DLD1 (cell line): Measurements from ENCODE around the gene NFYC.
"Not testable (repeated sequence)": the region's sequence is repeated elsewhere in the genome, so short reads cannot be mapped to it uniquely, and the experiment has no call there.

ENCODE experiments used
- in situ Hi-C: cut with HindIII; loops from 2 replicates; pipeline ENCODE4 v1.10.0; 2017; ENCODE audit warnings: low sequenced_read_pairs

NFYC gene

DNA sequence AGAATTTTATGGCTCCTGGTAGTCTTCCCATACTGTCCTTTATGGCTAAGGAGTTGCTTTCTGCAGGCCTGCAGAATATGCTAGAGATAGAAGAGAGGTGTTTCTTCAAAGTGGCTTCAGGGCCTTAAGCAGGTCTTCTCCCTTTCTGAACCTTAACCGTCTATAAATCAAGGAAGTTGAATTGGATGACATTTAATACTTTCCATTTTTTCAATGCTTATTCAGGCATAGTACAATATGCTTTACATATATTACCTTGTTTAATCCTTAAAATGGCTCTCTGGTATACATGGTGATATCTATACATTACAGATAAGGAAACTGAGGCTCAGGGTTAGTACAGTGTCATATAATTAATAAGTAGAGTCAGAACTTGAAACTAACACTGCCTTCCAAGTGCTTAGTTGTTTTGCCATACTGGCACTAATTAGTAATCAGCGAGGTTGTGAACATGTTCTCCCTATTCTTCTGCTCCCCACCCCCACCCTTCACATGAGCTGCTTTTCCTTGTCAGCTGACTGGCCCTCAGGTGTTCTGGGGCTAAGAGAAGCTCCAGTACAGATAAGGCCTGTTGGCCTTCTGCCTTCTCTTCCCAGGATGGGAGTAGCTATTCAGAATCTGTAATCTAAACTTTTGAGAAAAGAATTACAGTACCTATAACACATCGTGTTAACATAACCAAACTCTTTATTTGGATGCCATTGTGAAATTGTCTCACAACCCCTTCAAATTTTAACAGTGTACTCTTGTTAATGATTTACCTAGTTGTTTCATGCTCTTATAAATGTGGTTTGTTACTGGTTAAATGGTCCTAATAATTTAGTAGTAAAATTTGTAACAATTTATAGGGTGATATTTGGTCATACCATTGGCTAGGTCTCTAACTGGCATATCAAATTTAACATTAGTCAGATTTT, 13.6 kb downstream of the NFYC start:
- in situ Hi-C loops = no loop called here

DNA sequence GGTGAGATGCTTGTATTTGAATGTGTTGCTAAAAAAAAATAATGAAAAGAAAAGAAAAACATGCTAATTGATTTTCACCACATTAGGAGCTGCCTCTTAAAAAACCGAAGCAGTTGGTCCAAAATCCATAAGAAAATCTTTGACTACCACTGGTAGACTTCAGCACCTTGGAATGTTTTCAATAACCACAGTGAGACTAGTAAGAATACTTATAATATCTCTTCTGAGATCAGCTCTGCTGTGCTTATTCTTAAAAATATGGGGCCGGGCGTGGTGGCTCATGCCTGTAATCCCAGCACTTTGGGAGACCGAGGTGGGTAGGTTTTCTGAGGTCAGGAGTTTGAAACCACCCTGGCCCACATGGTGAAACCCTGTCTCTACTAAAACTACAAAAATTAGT, 15.1 kb downstream of the NFYC start:
- in situ Hi-C loops = no loop called here

DNA sequence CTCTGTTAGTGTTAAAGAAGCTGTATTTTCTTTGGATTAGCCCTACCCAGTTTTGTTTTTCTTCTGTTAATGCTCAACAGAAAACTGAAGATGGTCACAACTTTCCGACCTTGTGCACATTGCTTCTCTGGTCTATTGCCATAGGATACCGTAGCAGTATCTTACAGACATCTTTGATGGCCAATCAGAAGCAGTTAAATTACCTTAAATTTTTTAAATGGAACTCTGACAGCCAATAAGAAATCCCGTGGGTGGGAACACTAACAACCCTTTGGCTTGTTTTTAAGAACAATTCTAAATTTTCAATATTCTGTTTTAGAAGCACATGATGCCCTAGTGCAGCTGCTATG, 17.2 kb downstream of the NFYC start:
- in situ Hi-C loops = no loop called here

DNA sequence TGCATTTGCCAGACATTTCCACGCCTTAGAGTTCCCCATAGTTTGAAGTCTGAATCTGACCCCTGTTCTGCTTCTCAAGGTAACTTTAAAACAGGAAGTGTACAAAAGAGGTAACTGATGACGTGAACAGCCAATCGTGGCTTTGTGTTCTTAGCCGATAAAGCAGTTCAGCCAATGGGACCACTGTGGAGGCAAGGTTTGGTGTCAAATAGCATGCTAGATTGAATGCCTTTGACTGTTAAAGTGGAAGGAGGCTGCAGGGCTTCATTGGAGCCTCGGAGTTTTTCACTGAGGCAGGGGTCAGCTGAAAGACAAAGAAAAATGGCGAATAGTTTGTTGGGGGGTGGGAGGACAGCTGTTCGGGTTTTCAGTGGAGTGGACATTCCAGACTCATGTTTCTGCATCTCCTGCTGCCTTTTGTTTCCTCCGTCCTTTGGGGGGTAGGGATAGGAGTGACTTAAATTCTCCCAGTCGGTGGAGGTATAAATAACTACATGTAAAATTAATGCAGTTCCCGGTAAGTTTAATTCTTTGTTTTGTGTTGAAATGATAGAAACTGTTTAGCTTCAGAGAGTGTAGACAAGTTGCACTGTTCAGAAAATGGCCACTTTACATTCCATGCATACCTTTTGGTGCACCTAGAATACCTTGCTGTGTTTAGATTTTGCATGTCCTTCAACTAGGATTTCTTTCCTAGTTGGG, 17.7 kb downstream of the NFYC start:
- in situ Hi-C loops = no loop called here

DNA sequence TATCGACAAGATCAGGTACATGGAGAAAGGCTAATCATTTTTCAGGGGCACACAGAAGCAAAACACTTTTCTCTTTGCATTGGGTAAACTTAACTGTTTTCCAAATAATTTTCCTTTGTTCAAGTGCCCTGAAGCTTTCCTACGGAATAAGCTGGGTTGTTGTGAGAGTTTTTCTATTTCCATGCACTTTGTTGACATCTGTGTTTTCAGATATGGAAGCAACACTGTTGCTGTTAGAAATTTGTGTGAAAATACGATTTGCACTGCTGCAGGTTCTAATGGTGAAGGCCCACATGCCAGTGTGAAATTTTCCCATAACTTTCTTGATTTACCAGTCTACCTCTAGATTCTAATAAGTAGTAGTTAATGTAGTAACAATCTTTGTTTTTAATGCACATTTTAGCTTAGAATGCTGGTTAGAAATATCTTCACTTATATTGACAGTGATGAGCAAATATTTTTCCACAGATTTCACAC, 18.3 kb downstream of the NFYC start:
- in situ Hi-C loops = no loop called here

DNA sequence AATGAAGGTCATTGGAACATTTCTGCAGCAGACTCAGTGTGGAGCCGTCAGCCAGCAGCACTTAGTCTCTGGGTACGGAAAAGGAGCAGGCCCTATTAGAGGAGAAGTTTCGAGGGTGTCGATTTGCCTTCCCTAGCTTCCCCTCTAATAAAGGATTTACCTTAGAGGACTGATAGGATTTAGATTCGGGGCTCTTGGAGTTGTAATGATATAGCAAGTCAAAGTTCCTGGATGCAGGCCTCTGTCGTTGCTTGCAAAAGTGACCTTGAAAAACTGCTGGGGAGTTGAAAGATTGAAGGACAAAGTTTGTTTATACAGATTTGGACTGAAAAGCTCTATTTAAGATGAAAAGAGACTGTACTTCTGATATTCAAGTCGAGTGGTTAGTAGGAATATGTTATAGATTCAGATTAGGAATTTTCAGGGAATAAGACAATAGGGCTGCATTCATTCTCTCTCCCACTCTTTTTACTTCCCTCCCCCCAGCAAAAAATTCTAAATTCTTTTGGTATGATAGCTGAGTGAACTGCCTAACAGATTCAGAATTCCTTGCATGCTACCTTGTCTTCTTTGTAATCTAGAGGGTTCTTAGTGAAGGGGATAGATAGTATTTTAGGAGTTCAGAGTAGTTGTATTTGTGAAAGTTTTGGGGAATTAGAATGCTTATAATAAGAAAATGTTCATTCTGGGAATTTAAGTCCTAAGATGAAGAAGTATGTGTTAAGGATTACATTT, 19.2 kb downstream of the NFYC start:
- in situ Hi-C loops = no loop called here

DNA sequence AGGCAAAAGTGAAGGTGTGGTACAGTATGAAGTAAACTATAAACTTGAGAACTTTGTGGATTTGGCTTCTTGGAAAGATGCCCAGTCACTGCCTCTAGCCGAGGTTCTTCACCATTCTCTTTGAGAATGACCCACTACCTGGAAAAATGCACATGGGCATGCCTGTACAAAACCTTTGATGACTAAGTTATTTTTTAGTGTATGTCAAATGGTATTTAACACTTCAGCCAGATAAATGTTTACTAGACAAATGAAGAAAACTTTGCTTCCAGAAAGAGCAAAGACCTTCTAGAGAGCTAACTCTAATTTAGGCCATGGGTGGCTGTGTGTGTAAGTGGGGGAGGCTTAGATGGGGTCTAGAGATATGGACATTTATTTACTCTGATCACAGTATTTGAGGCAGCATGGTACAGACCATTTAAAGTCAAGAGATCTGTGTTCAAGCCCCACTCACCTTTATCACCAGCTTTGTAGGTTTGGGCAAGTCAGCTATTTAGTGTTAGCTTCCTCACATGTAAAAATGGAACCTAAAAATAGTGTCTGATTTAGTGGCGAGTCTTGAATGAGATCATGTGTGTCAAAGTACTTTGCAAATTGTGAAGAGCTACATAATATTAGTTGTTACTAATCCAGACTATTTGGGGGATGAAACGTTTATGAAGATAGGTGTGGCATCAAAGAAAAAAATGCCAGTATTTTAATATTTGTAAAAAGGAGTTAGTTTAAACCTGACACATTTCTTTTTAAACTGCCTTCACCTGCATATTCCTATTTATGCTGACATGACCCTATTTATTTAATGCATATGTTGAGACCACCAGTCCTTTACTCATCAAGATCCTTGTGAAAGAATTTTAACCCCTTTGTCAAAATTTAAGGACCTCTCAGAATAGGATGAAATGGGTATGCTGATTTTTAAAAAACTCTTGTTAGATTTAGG, 20.2 kb downstream of the NFYC start:
- in situ Hi-C loops = no loop called here

DNA sequence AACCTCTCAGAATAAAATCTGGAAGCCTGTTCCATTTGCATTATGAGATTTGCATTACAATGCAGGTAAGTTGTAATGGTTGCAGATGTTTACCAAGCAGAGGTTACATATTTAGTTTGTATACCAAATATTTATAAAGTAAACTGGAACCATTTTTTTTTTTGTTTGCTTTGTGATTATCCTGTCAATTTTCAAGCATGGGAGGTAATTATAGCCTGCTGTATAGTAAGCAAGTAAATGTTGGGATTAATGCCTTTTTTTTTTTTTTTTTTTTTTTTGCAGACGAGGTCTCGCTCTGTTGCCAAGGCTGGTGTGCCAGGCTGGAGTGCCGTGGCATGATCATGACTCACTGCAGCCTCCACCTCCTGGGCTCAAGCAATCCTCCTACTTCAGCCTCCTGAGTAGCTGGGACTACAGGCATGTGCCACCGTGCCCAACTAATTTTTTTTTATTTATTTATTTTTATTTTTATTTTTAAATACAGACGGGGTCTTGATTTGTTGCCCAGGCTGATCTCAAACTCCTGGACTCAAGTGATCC, 21.0 kb downstream of the NFYC start:
- in situ Hi-C loops = no loop called here

DNA sequence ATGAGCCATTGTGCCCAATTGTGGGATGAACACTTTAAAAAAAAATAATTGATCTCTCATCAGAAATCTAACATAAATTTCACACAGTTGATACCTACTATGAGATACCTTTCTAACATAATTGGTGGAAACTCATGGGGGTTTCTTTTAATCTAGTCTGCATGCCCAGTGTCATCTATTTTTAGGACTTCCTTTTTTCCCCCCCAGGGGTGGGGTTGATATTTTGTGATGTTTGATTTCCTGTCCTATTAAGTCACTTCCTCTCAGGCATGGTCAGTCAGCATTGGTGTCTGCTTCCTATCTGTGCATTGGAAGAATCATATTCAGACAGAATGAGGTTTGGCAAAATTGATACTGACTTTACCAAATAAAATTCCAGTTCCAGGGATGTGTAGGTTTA, 21.5 kb downstream of the NFYC start:
- in situ Hi-C loops = no loop called here

DNA sequence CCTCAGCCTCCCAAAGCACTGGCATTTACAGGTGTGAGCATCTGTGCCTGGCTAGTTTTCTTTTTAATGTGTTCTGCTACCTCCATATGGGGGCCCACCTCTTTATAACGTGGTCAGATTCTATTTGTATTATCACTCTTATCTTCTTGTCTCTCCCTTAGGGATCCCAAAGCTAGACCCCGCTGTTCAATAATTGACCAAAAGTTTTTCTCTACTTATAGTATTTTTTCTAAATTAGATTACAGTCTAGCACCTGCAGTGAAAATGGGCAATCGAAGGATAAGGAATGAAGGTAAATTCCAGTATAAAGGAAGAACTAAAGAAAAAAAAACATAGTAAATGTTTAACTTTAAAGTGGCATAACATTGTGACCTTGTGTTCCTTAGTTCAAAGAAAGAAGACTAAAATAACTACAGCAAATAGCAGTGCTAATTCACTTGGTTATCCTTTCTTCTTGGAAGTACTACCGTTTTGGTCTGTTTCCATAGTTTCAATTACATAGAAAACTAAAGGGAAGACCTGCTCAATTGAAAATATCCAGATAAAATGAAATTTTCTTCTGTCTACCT, 24.1 kb downstream of the NFYC start:
- in situ Hi-C loops = no loop called here

DNA sequence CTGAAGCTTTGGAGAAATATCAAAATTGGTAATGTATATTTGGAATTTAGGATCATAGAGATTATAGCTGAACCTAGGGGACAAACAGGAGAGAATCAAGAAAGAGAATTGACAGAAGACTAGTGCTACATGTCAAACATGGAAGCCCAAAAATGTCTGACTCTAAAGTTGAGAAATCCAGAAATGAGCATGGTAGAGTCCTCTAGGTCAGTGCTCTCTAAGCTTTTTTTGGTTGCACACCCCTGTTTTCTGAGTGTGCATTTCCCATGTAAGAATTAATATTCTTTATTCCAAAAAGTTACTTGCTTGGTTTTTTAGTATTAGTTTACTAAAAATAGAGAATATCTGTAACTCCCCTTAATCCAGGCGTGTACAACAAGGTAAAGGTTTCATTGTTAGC, 25.6 kb downstream of the NFYC start:
- in situ Hi-C loops = no loop called here

DNA sequence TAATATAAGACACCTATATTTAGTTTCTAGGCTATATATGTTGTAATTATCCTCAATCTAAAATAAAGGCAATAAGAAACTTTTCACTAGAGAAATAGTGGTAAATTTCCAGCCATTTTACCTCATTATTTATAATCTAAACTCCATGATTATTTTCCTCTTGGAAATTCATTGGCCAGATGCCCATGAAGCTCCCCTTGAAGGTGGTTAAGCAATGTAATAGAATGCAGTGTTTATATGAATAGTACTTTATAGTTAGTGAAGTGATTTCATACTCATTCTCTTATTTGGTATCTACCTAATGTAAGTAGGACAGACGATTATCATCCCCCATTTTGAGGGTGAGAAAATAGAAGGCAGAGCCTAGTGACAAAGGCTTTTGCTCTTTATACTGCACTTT, 26.5 kb downstream of the NFYC start:
- in situ Hi-C loops = no loop called here

DNA sequence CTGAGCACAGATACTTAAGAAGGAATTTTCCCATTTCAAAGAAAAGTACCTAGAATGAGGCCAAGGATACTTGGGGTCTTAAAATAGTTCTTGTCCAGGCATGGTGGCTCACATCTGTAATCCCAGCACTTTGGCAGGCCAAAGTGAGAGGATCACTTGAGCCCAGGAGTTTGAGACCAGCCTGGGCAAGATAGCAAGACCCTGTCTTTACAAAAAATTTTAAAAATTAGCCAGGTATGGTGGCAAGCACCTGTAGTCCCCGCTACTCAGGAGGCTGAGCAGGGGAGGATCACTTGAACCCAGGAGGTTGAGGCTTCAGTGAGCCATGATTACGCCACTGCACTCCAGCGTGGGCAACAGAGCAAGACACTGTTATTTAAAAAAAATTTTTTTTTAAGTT, 29.0 kb downstream of the NFYC start:
- in situ Hi-C loops = no loop called here

DNA sequence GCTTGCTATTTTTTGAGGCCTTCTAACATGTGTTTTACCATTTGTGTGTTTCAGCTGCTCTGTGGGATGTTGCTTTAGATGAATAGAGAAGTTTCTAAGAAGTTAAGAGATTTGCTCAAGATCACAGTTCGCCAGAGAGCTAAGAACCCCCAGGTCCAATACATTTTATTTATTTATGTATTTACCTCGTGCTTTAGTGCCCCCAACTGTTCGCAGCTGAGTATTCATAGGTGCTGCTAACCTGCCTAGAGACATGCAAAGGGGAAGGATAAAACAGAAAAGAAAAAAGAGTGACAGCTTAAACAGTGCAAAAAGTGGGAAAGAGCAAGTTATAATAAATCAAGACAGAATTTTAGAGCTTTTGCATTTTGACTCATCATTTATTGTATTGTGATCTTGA, 31.1 kb downstream of the NFYC start:
- in situ Hi-C loops = no loop called here

DNA sequence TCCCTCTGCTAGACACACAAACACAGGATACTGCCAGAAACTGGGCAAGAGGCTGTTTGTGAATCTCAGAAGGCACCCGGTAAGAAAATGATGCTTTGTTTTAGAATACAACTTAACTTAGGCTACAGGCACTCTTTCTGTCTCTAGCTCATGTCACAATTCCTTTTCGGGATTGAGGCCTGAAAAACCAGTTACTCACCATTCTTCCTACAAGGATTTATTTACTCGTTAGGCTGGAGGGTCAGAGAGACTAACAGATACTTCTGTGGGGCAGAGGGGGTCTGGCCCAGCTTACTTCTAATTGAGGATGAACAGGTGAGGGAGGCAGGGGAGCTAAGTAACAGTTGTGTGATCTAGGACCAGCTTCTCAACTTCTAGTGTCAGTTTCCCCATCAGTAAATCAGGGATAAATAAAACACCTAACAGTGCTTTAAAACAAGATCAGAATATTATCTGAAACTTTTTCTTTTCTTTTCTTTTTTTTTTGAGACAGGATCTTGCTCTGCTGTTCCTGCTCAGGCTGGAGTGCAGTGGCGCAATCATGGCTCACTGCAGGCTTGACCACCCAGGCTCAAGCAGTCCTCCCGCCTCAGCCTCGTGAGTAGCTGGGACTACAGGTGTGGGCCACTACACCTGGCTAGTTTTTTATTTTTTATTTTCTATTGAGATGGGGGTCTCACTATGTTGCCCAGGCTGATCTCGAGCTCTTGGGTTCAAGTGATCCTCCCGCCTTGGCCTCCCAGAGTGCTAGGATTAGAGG, 31.9 kb downstream of the NFYC start:
- in situ Hi-C loops = no loop called here

DNA sequence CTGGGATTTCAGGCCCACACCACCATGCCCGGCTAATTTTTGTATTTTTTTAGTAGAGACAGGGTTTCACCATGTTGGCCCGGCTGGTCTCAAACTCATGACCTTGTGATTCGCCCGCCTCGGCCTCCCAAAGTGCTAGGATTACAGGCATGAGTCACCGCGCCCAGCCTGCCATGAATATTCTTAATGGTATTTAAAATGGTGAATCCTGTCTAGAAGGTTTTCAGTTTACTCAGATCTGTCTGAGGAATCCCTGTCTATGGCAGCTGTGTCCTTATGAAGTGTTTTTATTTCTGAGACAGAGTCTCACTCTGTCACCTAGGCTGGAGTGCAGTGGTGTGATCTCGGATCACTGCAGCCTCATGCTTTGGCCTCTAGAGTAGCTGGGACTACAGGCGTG, 36.2 kb downstream of the NFYC start:
- in situ Hi-C loops = not testable (repeated sequence)

DNA sequence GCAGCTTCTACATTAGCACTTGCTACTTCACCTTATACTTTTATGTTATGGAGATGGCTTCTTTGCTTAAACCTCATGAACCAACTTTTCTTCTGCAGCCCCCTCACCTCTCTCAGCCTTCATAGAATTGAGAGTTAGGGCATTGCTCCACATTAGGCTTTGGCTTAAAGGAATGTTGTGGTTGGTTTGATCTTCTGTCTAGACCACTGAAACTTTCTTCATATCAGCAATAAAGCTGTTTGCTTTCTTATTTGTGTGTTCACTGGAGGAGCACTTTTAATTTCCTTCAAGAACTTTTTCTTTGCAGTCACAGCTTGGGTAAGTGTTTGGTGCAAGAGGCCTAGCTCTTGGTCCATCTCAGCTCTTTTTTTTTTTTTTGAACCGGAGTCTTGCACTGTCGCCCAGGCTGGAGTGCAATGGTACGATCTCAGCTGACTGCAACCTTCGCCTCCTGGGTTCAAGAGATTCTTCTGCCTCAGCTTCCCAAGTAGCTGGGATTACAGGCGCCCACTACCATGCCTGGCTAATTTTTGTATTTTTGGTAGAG, 37.9 kb downstream of the NFYC start:
- in situ Hi-C loops = not testable (repeated sequence)

DNA sequence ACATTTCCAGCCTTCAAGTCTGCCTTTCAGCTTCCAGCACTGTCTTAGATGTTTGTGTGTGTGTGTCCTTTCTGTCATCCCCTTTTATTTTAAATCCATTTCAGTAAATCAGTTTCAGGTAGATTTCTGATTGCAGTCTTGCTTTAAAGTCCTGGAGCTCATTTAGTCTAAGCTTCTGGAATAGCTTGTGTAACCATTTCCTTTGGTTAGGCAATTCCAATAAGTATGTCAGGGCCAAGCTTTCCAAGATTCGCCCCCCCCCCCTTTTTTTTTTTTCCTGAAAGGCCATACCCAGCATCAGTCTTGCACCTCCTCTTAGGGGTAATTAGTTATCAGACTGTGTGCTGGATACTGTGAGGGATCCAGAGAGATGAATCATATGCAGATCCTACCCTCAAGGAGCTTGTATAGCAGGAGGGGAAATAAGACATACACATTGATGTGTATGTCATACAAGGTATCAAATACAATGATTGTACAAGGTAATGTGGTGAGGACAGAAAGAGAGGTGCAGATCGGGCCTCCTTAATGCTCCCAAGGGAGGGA, 41.3 kb downstream of the NFYC start:
- in situ Hi-C loops = no loop called here
